HepG2 (cell line): ENCODE measurements around the gene IL1RL2. TPM values are rescaled to one million over a fixed set of nuclear protein-coding genes. Genes with fewer than 3 reads are reported as not detected.

ENCODE experiments used
- ADNP ChIP-seq: sonication (generic); formaldehyde crosslinking; IDR thresholded peaks from 2 replicates; pipeline ENCODE4 v1.4.0; 2020; ENCODE audit warnings: missing genetic modification reagents
- CBX1 ChIP-seq: IDR thresholded peaks from one replicate; pipeline ENCODE4 v1.6.1; 2016; ENCODE audit warnings: antibody characterized with exemption, low read depth
- CERS6 ChIP-seq: sonication (generic); formaldehyde crosslinking; IDR thresholded peaks from 2 replicates; pipeline ENCODE4 v1.5.0; 2020; ENCODE audit warnings: missing genetic modification reagents
- GABPB1 ChIP-seq: IDR thresholded peaks from 2 replicates; pipeline ENCODE4 v1.6.1; 2016; ENCODE audit warnings: mild to moderate bottlenecking, missing genetic modification reagents, moderate library complexity, missing compliant biosample characterization
- HINFP ChIP-seq: sonication (generic); formaldehyde crosslinking; IDR thresholded peaks from 2 replicates; pipeline ENCODE4 v1.4.0; 2020; ENCODE audit warnings: low read depth, mild to moderate bottlenecking, missing genetic modification reagents
- HNRNPL ChIP-seq: fragments of 200-400 bp; formaldehyde crosslinking; IDR thresholded peaks from 2 replicates; pipeline ENCODE4 v1.6.1; 2017; ENCODE audit warnings: mild to moderate bottlenecking, low read depth, low read length
- ISL2 ChIP-seq: sonication (generic); formaldehyde crosslinking; IDR thresholded peaks from 2 replicates; pipeline ENCODE4 v1.5.0; 2020; ENCODE audit warnings: missing genetic modification reagents
- MYNN ChIP-seq: sonication (generic); formaldehyde crosslinking; IDR thresholded peaks from 2 replicates; pipeline ENCODE4 v1.4.0; 2020; ENCODE audit warnings: mild to moderate bottlenecking, low read depth, missing genetic modification reagents
- PREB ChIP-seq: sonication (generic); formaldehyde crosslinking; IDR thresholded peaks from 2 replicates; pipeline ENCODE4 v1.4.0; 2020; ENCODE audit warnings: missing genetic modification reagents
- TMF1 ChIP-seq: sonication (generic); formaldehyde crosslinking; IDR thresholded peaks from 2 replicates; pipeline ENCODE4 v1.8.1; 2022; ENCODE audit warnings: low read depth, missing genetic modification reagents
- ZFP91 ChIP-seq: sonication (generic); formaldehyde crosslinking; IDR thresholded peaks from 2 replicates; pipeline ENCODE4 v1.9.0; 2022; ENCODE audit warnings: missing genetic modification reagents, mild to moderate bottlenecking, borderline replicate concordance
- ZNF101 ChIP-seq: sonication (generic); formaldehyde crosslinking; IDR thresholded peaks from 2 replicates; pipeline ENCODE4 v1.4.0; 2020; ENCODE audit warnings: mild to moderate bottlenecking, low read depth, missing genetic modification reagents, borderline replicate concordance
- ZNF33B ChIP-seq: sonication (generic); formaldehyde crosslinking; IDR thresholded peaks from 2 replicates; pipeline ENCODE4 v1.5.1; 2020; ENCODE audit warnings: mild to moderate bottlenecking, missing genetic modification reagents
- ZNF484 ChIP-seq: sonication (generic); formaldehyde crosslinking; IDR thresholded peaks from 2 replicates; pipeline ENCODE4 v1.5.1; 2020; ENCODE audit warnings: mild to moderate bottlenecking, low read depth, missing genetic modification reagents, borderline replicate concordance
- ZNF605 ChIP-seq: sonication (generic); formaldehyde crosslinking; IDR thresholded peaks from 2 replicates; pipeline ENCODE4 v1.8.0; 2022; ENCODE audit warnings: mild to moderate bottlenecking, missing genetic modification reagents
- ZNF615 ChIP-seq: sonication (generic); formaldehyde crosslinking; IDR thresholded peaks from 2 replicates; pipeline ENCODE4 v1.5.0; 2020; ENCODE audit warnings: mild to moderate bottlenecking, missing genetic modification reagents, borderline replicate concordance
- ZNF691 ChIP-seq: sonication (generic); formaldehyde crosslinking; IDR thresholded peaks from 2 replicates; pipeline ENCODE4 v1.4.0; 2020; ENCODE audit warnings: missing genetic modification reagents, low read depth, mild to moderate bottlenecking, borderline replicate concordance
- ZNF776 ChIP-seq: sonication (generic); formaldehyde crosslinking; IDR thresholded peaks from 2 replicates; pipeline ENCODE4 v1.4.0; 2020; ENCODE audit warnings: mild to moderate bottlenecking, missing genetic modification reagents
- ZSCAN31 ChIP-seq: sonication (generic); formaldehyde crosslinking; IDR thresholded peaks from 2 replicates; pipeline ENCODE4 v1.5.0; 2020; ENCODE audit warnings: low read depth, mild to moderate bottlenecking, missing genetic modification reagents
- ZUFSP ChIP-seq: sonication (generic); formaldehyde crosslinking; IDR thresholded peaks from 2 replicates; pipeline ENCODE4 v1.9.0; 2021; ENCODE audit warnings: missing genetic modification reagents, mild to moderate bottlenecking, borderline replicate concordance
- polyA plus RNA-seq, 8 experiments: library from polyadenylated mRNA; depleted of rRNA in 3 of 8; stranded (reverse) in 7 of 8; unstranded in 1 of 8; fragments of >200 nt; fragmentation: Illumina TruSeq in 4 of 8; extraction: Trizol in 4 of 8; gene quantifications; 2 replicates each; pipeline versions ENCODE4 v1.2.1 to v1.2.3, GENCODE V29; 2011 to 2016; ENCODE audit warnings: low read depth in 4 of 8, missing spikeins in 1 of 8, mixed read lengths in 1 of 8; ENCODE audit not compliant: insufficient read depth in 1 of 8
- total RNA-seq, 5 experiments: library from RNA; depleted of rRNA; stranded (reverse); fragments of >200 nt; fragmentation: Illumina TruSeq; extraction: Trizol; gene quantifications; 2 replicates each; pipeline ENCODE4 v1.2.3, GENCODE V29; 2016; ENCODE audit warnings: low read depth in 1 of 5

Gene IL1RL2
- total and polyA plus RNA-seq, 2 of the 13 experiments (the other 11 are each of a cell fraction or from before 2014, with no cell fraction given) = 0.03 TPM; not detected in 1

- no peak for TF ChIP-seq ZNF101
- TF ChIP-seq ZFP91 (CRISPR knock-in tag) = peak; percentile 82
- TF ChIP-seq ZNF615 (CRISPR knock-in tag) = no peak
- TF ChIP-seq ZNF33B (CRISPR knock-in tag) = no peak
- no peak for TF ChIP-seq ZNF691
- peak; percentile 67; the same call in 1 of the 2 replicates for TF ChIP-seq GABPB1 (CRISPR knock-in tag)
- TF ChIP-seq ADNP (CRISPR knock-in tag) = no peak
- peak; percentile 67 for TF ChIP-seq ISL2 (CRISPR knock-in tag)
- peak; percentile 78; the same call in 1 of the 2 replicates for TF ChIP-seq ZNF776
- no peak; the same call in 1 of the 2 replicates for TF ChIP-seq ZSCAN31
- peak; percentile 56; the same call in 1 of the 2 replicates for TF ChIP-seq ZNF605 (CRISPR knock-in tag)
- TF ChIP-seq CBX1 = peak; percentile 60
- no peak for TF ChIP-seq PREB (CRISPR knock-in tag)
- no peak for TF ChIP-seq HINFP (CRISPR knock-in tag)
- TF ChIP-seq MYNN (CRISPR knock-in tag) = 0 out of 2 replicates have a peak, but pooled peaks have one; percentile 67
- TF ChIP-seq ZUFSP (CRISPR knock-in tag) = no peak
- peak; percentile 60; the same call in 1 of the 2 replicates for TF ChIP-seq ZNF484 (CRISPR knock-in tag)
- TF ChIP-seq CERS6 (CRISPR knock-in tag) = no peak
- no peak; the same call in 1 of the 2 replicates for TF ChIP-seq HNRNPL
- TF ChIP-seq TMF1 = no peak; the same call in 1 of the 2 replicates
These were observed 44.6 kb upstream of the IL1RL2 start, which contains the start of gene IL1R1 (continued) for GRCh38 chr2:102141970-102142828.
